Urothelium cell line (cell line): ENCODE results near the gene MDGA2.

Experiments
- DNase-seq: peaks from one replicate; pipeline ENCODE4 v3.0.0; 2011; ENCODE audit warnings: low spot score, mixed read lengths
- FAIRE-seq: peaks from 2 replicates; lab custom pipeline; 2011; peaks lifted over from hg19 to GRCh38; lab: Jason Lieb, UNC

Gene MDGA2

DNA sequence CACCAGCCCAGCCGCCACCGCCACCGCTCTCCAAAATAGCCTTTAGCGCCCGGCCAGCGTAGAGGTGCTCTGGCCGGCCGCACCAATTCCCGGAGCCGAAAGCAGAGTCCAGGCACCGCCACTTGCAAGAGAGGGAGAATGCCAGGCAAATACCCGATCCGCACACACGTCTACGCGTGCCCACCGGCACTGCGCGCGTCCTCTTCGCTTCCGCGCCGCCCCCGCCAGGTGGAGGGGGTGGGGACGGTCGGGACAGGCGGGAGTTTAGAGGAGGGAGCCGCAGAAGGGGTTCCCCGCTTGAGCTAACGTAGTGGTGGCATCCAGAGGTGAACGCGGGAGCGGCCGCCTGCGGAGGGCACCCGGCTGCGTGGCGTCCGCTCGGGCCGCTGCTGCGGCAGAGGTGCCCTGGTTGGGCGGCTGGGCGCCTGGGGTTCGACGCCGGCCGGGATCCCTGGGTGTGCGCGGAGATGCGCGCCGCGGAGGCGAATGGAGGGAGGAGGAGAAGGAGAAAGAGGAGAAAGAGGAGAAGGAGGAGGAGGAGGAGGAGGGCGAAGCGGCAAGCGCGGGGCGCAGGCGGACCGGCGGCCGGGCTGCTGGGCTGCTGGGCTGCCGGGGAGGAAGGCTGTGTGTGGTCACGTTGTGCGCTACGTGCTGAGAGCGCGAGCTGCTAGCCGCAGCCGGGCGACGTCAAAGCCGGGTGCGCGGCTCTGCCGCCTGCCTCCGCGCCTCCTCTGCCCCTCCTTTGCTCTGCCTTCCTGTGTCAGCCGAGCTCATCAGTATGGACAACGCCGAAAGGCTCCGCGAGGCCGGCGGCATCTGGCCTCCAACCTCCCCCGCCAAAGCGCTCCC is at the start of gene MDGA2:
TSS of gene MDGA2 (minus strand) at position 140 of the 849 bp plus-strand sequence.
- FAIRE-seq (peak; percentile 96), DNase-seq (peak; percentile 91)

GRCh38 chr14:47722929-47723693 is 47.7 kb upstream of the MDGA2 start:
- DNase-seq (no peak), FAIRE-seq (no peak)

GRCh38 chr14:47720281-47720680 is 44.9 kb upstream of the MDGA2 start:
- DNase-seq (no peak), FAIRE-seq (no peak)

DNA sequence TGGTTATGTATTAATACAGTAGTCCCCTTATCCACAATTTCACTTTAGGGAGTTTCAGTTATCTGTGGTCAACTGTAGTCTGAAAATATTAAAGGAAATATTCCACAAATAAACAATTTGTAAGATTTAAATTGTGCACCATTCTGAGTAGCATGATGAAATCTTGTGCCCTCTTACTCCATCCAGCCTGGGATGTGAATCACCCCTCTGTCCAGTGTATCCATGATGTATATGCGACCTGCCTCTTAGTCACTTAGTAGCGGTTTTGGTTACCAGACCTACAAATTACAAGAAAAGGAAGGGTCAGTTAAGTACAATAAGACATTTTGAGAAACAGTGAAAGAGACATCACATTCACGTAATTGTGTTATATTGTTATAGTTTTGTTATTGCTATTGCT is 39.9 kb upstream of the MDGA2 start:
- DNase-seq (no peak), FAIRE-seq (no peak)

GRCh38 chr14:47710581-47710980 is 35.2 kb upstream of the MDGA2 start:
- peak; percentile 70 for FAIRE-seq
- DNase-seq, result no peak

GRCh38 chr14:47705683-47706082 is 30.3 kb upstream of the MDGA2 start:
- FAIRE-seq (no peak), DNase-seq (no peak)

DNA sequence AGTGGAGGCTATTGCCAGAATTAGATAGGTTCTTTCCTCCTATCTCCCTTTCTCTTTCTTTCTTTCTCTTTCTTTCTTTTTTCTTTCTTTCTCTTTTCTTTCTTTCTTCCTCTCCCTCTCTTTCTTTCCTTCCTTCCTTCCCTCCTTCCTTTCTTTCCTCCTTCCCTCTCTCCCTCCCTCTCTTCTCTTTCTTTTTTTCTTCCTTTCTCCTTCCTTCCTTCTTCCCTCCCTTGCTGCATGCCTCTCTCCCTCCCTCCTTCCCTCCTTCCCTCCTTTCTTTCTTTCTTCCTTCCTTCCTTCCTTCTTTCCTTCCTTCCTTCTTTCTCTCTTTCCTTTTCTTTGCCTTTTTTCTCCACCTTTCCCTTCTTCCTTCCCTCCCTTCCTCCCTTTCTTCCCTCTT is 16.4 kb upstream of the MDGA2 start:
- DNase-seq (no peak), FAIRE-seq (no peak)

GRCh38 chr14:47678993-47679392 is 3.6 kb upstream of the MDGA2 start:
- FAIRE-seq, result no peak

DNA sequence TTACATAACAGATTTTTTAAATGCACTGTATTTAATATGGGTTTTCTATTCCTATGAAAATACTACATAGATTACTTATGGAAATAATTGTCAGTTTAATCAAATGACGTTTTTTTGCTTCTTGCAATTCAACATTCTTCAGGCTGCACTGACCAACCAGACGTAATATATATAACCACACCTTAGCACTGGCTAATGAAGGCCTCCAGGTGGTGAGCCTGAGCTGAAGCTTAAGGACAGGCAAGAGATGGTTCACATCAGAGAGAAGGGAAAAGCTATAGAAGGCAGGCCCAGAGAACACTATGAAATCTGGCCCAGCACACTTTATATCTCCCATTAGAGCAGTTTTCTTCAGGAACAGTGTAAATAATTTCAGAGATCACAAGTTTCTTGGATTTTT is 2.8 kb upstream of the MDGA2 start:
- no peak for FAIRE-seq
- no peak for DNase-seq

More at GRCh38 chr14:47678993-47679392, 3.6 kb upstream of the MDGA2 start:
- DNase-seq, result no peak

DNA sequence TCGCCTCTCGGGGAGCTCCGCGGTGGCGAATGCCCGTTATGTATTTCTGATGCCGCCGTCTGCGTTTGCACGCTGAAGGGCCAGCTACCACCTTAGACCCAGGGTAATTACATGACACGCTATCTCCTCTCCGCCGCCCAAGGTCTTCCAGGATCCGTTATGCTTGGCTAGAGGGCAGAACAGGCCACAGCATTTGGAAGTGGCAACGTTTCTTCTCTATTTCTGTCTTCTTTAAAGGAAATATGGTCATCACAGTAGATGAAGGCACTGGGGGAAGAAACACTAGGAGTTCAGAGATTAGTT is 861 bp upstream of the MDGA2 start:
- FAIRE-seq, result no peak
- DNase-seq, result no peak

DNA sequence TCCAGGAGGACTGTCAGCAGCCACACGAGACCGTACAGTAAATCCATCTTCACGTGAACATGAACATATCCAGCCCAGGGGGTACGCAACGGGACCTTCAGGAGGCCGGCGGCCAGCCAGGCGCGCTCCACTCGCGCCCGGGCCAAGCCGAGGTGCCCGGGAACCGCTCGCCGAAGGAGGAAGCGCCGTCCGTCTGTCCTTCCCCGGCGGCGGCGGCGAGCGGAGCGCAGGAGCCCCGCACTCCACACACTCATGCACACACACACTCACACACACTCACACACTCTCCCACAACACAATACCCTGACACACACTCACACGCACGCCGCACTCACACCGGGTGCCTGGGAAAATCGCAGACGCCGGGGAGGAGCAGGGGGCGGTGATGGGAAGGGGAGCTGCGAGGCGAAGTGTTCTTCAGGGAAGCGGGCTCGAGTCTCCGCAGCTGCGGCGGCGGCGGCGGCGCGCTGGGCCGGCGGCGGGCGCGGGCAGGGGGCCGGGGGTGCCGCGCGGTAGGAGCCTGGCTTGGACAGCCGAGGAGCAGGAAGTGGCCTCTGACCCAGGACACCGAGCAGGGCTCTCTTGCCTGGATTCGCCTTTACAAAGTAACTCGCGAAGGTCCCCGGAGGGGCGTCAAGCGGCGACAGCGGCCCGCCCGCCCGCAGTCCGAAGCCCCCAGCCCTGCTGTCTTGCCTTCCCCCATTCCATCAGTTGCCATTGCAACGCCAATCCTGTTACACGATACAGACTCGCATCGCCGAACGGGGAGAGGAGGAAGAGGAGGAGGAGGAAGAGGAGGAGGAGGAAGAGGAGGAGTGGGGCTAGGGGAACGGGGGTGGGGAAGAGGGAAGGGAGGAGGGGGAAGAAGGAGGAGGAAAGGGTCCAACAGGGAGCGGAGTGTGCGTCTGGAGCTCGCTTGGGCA is 601 bp downstream of the MDGA2 start:
- DNase-seq (peak; percentile 47), FAIRE-seq (peak; percentile 96)

- FAIRE-seq (peak; percentile 65), DNase-seq (peak; percentile 27)
These were observed 1.3 kb downstream of the MDGA2 start for GRCh38 chr14:47674148-47674542.

DNA sequence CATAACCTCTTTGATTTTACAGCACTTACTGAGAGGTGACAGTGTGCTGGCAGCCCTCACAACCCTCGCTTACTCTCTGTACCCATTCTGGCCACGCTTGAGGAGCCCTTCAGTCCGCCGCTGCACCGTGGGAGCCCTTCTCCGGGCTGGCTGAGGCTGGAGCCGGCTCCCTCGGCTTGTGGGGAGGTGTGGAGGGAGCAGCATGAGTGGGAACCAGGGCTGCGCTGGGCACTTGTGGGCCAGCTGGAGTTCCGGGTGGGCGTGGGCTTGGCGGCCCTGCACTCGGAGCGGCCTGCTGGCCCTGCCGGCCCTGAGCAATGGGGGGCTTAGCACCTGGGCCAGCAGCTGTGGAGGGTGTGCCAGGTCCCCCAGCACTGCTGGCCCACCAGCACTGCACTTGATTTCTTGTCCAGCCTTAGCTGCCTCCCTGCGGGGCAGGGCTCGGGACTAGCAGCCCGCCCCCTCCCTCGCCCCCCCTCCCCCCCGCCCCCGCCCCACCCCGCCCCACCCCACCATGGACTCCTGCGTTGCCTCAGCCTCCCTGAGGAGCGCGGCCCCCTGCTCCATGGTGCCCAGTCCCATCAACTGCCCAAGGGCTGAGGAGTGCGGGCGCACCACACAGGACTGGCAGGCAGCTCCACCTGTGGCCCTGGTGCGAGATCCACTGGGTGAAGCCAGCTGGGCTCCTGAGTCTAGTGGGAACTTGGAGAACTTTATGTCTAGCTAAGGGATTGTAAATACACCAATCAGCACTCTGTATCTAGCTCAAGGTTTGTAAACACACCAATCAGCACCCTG is 9.9 kb downstream of the MDGA2 start:
- FAIRE-seq, result no peak
- no peak for DNase-seq

- FAIRE-seq, result no peak
- no peak for DNase-seq
These were observed 12.9 kb downstream of the MDGA2 start for GRCh38 chr14:47662466-47662865.

GRCh38 chr14:47660158-47660557 is 15.2 kb downstream of the MDGA2 start:
- no peak for DNase-seq

GRCh38 chr14:47658041-47658440 is 17.4 kb downstream of the MDGA2 start:
- DNase-seq (no peak), FAIRE-seq (no peak)

More at GRCh38 chr14:47660158-47660557, 15.2 kb downstream of the MDGA2 start:
- no peak for FAIRE-seq

DNA sequence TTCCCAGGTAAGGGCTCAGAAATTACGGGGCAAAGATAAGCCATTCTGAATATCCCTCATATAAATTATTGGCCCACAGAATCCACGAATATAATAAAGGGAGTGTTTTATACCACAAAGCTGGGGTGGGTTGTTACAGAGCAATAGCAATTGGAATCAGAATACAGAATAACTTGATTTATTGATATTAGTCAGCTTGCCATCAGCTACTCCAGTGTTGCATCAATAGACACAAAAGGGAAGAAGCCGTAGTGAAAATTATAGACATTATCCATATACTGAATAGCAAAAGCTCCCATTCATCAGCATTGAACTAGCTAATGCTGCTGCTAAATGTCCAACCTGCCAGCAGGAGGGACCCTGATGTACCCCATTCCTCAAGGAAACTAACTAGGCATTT is 18.3 kb downstream of the MDGA2 start:
- no peak for FAIRE-seq
- DNase-seq, result no peak

DNA sequence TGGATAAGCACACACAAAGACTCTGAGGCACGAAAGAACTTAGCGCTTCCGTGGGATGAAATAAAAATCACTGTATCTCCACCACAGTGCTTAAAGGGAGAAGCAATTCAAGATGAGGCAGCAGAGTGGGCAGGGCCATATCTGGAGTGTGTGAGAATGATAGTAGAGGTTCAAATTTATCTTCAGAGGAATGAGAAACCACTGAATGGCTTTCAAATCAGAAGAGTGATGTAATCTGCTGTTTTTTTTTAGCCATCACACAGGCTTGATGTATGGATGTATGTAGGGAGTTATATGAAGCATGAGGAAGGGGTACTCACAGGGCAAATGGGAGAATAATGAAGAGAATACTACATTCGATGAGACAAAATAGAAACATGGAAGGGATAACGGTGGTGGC is 24.1 kb downstream of the MDGA2 start:
- DNase-seq, result no peak
- no peak for FAIRE-seq

GRCh38 chr14:47637753-47638152 is 37.7 kb downstream of the MDGA2 start:
- DNase-seq (no peak), FAIRE-seq (no peak)
